Amniotic epithelial cell (primary cell): ENCODE results near the gene AMBP.
A peak's percentile ranks its signal among the peaks of the same experiment; 100 is the strongest.

Experiments
- DNase-seq: peaks from one replicate; pipeline ENCODE4 v3.0.0-alpha.2; 2010; ENCODE audit warnings: low read depth

Gene AMBP

GRCh38 chr9:114031037-114031630, 47.0 kb downstream of the AMBP start:
- DNase-seq = no peak

- DNase-seq = no peak
Measured at GRCh38 chr9:114030364-114030763, 47.7 kb downstream of the AMBP start.

- DNase-seq = no peak
Measured at GRCh38 chr9:114029311-114030170, 48.6 kb downstream of the AMBP start.

GRCh38 chr9:114028646-114029045, 49.5 kb downstream of the AMBP start:
- DNase-seq = no peak

- no peak for DNase-seq
Measured at GRCh38 chr9:114027863-114028465, 50.1 kb downstream of the AMBP start.

GRCh38 chr9:114027159-114027862, 50.8 kb downstream of the AMBP start:
- no peak for DNase-seq

- DNase-seq = no peak
Measured at GRCh38 chr9:114026335-114026734, 51.8 kb downstream of the AMBP start.

GRCh38 chr9:114025760-114026159, 52.3 kb downstream of the AMBP start:
- DNase-seq = no peak

- DNase-seq = peak; percentile 7
Measured at GRCh38 chr9:114025196-114025753, 52.8 kb downstream of the AMBP start.

GRCh38 chr9:114023961-114024360, 54.1 kb downstream of the AMBP start:
- no peak for DNase-seq

GRCh38 chr9:114021578-114021977, 56.5 kb downstream of the AMBP start:
- no peak for DNase-seq

GRCh38 chr9:114017741-114018715, 60.1 kb downstream of the AMBP start:
- no peak for DNase-seq

GRCh38 chr9:114016629-114017423, 61.3 kb downstream of the AMBP start:
- DNase-seq = no peak

GRCh38 chr9:114016101-114016500, 62.0 kb downstream of the AMBP start:
- DNase-seq = no peak

GRCh38 chr9:114015607-114016006, 62.5 kb downstream of the AMBP start:
- DNase-seq = no peak

- DNase-seq = no peak
Measured at GRCh38 chr9:114014044-114014443, 64.1 kb downstream of the AMBP start.

GRCh38 chr9:114012126-114012525, 66.0 kb downstream of the AMBP start:
- no peak for DNase-seq

- DNase-seq = no peak
Measured at GRCh38 chr9:114011313-114011712, 66.8 kb downstream of the AMBP start.
